LNCaP clone FGC (cell line): ENCODE results near the gene PROK1.

ENCODE experiments used
- DNase-seq: peaks from one replicate; pipeline ENCODE4 v3.0.0-alpha.2; 2011; ENCODE audit warnings: low read depth
- H3K4me3 ChIP-seq: 2 replicates; pipeline ENCODE4 v1.5.1; 2011; ENCODE audit warnings: mild to moderate bottlenecking, low read depth, low read length, control low read depth
- TF ChIP-seq, protein P1 (sequence below): IDR thresholded peaks from 2 replicates; pipeline ENCODE4 v1.5.1; 2012; ENCODE audit warnings: mild to moderate bottlenecking; ENCODE audit not compliant: control insufficient read depth, insufficient read depth; ENCODE audit errors: extremely low read depth

PROK1 gene

GRCh38 chr1:110424699-110425611 lies 26.0 kb upstream of the PROK1 start:
- TF ChIP-seq, protein P1, sequence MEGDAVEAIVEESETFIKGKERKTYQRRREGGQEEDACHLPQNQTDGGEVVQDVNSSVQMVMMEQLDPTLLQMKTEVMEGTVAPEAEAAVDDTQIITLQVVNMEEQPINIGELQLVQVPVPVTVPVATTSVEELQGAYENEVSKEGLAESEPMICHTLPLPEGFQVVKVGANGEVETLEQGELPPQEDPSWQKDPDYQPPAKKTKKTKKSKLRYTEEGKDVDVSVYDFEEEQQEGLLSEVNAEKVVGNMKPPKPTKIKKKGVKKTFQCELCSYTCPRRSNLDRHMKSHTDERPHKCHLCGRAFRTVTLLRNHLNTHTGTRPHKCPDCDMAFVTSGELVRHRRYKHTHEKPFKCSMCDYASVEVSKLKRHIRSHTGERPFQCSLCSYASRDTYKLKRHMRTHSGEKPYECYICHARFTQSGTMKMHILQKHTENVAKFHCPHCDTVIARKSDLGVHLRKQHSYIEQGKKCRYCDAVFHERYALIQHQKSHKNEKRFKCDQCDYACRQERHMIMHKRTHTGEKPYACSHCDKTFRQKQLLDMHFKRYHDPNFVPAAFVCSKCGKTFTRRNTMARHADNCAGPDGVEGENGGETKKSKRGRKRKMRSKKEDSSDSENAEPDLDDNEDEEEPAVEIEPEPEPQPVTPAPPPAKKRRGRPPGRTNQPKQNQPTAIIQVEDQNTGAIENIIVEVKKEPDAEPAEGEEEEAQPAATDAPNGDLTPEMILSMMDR = no peak
- no peak overlapping the region for H3K4me3 ChIP-seq
- DNase-seq = no peak

- TF ChIP-seq, protein P1 = no peak
- no peak for DNase-seq
- no peak overlapping the region for H3K4me3 ChIP-seq
These were observed 25.3 kb upstream of the PROK1 start for GRCh38 chr1:110425612-110426152.

GRCh38 chr1:110426854-110427253 lies 24.1 kb upstream of the PROK1 start:
- no peak overlapping the region for H3K4me3 ChIP-seq
- no peak for DNase-seq
- TF ChIP-seq, protein P1 = no peak

- no peak overlapping the region for H3K4me3 ChIP-seq
- DNase-seq = no peak
- TF ChIP-seq, protein P1 = no peak
These were observed 22.0 kb upstream of the PROK1 start for GRCh38 chr1:110428946-110429345.

- TF ChIP-seq, protein P1 = no peak
- H3K4me3 ChIP-seq = no peak overlapping the region
- DNase-seq = no peak
These were observed 20.6 kb upstream of the PROK1 start for GRCh38 chr1:110430366-110430765.

GRCh38 chr1:110430901-110431300 lies 20.0 kb upstream of the PROK1 start:
- no peak for DNase-seq
- no peak overlapping the region for H3K4me3 ChIP-seq
- TF ChIP-seq, protein P1 = no peak

DNA sequence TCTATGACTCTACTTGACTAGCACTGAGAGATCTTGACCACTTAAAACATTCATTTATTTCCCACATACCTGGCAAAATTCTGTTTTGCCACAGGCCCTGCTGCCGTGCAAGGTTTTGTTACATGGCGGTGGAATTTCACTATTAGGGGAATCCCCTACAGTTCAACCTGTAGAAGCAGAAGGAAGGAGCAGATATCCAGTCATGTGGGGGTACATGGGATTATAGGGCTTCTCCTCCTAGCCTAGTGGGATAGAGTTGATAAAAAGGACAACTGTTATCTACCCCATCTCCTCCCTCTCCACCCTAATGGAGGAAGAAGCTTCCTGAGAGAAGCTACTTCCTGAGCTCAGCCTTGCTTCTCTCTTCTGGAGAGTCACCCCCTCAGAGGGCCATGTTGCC lies 17.7 kb upstream of the PROK1 start:
- TF ChIP-seq, protein P1 = no peak
- H3K4me3 ChIP-seq = no peak overlapping the region
- no peak for DNase-seq
